Right atrium auricular region (tissue), 2 donors: ENCODE measurements around the gene LGALS7. TPM values are rescaled to one million over a fixed set of nuclear protein-coding genes. Genes with fewer than 3 reads are reported as not detected.
A peak's percentile ranks its signal among the peaks of the same experiment; 100 is the strongest.
"Not testable (repeated sequence)": the region's sequence is repeated elsewhere in the genome, so short reads cannot be mapped to it uniquely, and the experiment has no call there.

Experiments used
- DNase-seq: peaks from one replicate; pipeline ENCODE4 v3.0.0-alpha.2; 2019; ENCODE audit warnings: low spot score
- H3K27ac ChIP-seq, 2 donors: fragments of 200-600 bp; sonication (generic); 1 replicate in 1 of 2; 2 replicates in 1 of 2; pipeline ENCODE4 v1.5.1; 2016 to 2019
- H3K27me3 ChIP-seq, 2 donors: fragments of 200-600 bp; sonication (generic); one replicate each; pipeline versions ENCODE4 v1.5.1 to v1.6.0; 2017 to 2019
- H3K36me3 ChIP-seq: fragments of 200-600 bp; sonication (generic); one replicate; pipeline ENCODE4 v1.5.1; 2016
- H3K4me1 ChIP-seq, 2 donors: fragments of 200-600 bp; sonication (generic); one replicate each; pipeline versions ENCODE4 v1.5.1 to v1.6.0; 2017 to 2019
- H3K4me3 ChIP-seq, 2 donors: fragments of 200-600 bp; sonication (generic); 1 replicate in 1 of 2; 2 replicates in 1 of 2; pipeline ENCODE4 v1.5.1; 2017 to 2019; ENCODE audit warnings: mild to moderate bottlenecking in 1 of 2, moderate library complexity in 1 of 2
- H3K9me3 ChIP-seq, 2 donors: fragments of 200-600 bp; sonication (generic); one replicate each; pipeline ENCODE4 v1.5.1; 2019
- total RNA-seq, 2 donors: library from RNA; depleted of rRNA; stranded (reverse); fragments of >200 nt; gene quantifications; one replicate each; pipeline ENCODE4 v1.1.0, GENCODE V29; 2016
- TF ChIP-seq, protein P1 (sequence below), 2 donors: fragments of 200-600 bp; sonication (generic); IDR thresholded peaks; one replicate each; pipeline ENCODE4 v1.5.1; 2019; ENCODE audit warnings: antibody characterized with exemption in 2 of 2

LGALS7 gene
- total RNA-seq, result not detected

DNA sequence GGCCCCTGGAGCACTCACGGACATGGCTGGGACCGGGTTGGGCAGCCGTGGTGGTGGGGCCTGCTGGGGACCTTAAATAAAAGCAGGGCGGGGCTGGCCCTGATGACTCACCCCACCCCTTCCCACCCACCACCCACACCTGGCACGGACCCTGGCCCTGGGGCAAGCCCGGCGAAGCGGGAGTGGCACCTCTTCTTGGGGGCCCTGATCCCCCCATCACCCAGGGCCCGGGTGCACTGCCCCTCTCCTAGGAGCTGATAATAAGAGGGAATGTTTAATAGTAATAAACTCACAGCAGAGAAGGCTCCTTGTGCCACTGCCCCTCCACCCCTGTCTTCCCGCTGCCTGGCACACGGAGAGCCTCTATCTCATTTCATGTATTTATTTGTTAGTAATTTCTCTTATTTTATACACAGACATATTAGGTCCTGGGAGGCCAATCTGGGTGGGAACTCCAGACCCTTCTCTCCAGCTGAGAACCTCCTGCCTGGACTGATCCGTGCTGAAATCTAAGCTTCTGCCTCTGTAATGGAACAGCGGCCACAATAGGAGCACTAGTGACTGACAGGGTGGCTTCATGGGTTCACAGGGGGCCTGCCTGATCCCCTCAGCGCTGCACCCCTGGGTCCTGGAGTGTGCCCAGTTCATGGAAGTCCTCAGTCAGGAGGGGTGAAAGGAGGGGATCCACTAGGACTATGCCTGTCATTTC is at the start of gene LGALS7:
Gene LGALS7, minus strand, starts transcription at position 49 of the 709 bp plus-strand sequence. Its CDS starts 25 bp downstream, at position 24.
- TF ChIP-seq, protein P1, sequence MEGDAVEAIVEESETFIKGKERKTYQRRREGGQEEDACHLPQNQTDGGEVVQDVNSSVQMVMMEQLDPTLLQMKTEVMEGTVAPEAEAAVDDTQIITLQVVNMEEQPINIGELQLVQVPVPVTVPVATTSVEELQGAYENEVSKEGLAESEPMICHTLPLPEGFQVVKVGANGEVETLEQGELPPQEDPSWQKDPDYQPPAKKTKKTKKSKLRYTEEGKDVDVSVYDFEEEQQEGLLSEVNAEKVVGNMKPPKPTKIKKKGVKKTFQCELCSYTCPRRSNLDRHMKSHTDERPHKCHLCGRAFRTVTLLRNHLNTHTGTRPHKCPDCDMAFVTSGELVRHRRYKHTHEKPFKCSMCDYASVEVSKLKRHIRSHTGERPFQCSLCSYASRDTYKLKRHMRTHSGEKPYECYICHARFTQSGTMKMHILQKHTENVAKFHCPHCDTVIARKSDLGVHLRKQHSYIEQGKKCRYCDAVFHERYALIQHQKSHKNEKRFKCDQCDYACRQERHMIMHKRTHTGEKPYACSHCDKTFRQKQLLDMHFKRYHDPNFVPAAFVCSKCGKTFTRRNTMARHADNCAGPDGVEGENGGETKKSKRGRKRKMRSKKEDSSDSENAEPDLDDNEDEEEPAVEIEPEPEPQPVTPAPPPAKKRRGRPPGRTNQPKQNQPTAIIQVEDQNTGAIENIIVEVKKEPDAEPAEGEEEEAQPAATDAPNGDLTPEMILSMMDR (IDR thresholded peaks at IDR 0.05), result no peak
- H3K27ac ChIP-seq, result no peak within 1 kb of the TSS
- H3K36me3 ChIP-seq, result no peaks in the 10 kb centered on the region
- no peaks in the 10 kb centered on the region for H3K27me3 ChIP-seq
- peaks cover 0 to 7% of the 10 kb centered on the region in 2 donors for H3K4me1 ChIP-seq
- H3K9me3 ChIP-seq, result no peaks in the 10 kb centered on the region
- no peak for DNase-seq
- H3K4me3 ChIP-seq, result no peak within 1 kb of the TSS

DNA sequence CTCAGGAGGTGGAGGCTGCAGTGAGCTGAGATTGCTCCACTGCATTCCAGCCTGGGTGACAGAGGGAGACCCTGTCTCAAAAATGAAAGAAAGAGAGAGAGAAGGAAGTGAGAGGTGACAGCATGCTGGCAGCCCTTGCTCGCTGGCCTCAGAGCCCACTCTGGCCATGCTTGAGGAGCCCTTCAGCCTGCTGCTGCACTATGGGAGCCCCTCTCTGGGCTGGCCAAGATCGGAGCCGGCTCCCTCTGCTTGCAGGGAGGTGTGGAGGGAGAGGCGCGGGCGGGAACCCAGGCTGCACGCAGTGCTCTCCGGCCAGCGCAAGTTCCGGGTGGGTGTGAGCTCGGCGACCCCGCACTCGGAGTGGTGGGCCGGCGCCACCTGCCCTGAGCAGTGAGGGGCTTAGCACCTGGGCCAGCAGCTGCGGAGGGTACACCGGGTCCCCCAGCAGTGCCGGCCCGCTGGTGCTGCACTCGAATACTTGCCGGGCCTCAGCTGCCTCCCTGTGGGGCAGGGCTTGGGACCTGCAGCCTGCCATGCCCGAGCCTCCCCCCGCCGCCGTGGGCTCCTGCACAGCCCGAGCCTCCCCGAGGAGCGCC is 48.0 kb upstream of the LGALS7 start:
- not testable (repeated sequence) for H3K4me3 ChIP-seq, H3K27ac ChIP-seq, H3K27me3 ChIP-seq, H3K9me3 ChIP-seq, DNase-seq
- Histone ChIP-seq H3K4me1 (peaks cover 0 to 23% of the 10 kb centered on the region in 2 donors), H3K36me3 (peaks cover 54% of the 10 kb centered on the region)

DNA sequence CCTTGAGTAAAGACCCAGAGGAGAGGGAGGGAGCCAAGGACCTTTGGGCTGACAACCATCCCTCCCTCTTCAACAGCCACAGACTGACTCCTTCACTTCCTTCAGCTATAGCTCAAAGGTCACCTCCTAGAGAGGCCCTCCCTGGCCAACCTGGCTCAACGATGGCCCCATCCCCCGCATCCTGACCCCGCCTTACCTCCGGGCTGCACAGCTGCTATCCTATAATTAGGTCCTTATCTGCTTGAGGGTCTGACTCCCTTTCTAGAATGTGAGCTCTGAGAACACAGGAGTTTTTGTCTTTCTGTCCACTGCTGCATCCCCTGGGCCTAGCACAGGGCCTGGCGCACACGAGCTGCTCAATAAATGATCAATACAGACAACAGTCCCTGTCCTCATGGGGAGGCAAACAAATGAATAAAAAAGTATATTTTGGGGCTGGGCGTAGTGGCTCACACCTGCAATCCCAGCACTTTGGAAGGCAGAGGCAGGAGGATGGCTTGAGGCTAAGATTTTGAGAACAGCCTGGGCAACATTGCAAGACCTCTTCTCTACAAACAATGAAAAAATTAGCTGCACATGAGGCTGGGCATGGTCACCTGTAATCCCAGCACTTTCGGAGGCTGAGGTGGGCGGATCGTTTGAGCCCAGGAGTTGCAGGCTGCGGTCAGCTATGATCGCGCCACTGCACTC is 46.1 kb upstream of the LGALS7 start:
- Histone ChIP-seq H3K36me3 (peaks cover 67% of the 10 kb centered on the region), H3K27ac (peak overlapping the region in 1 of 2 donors; percentile 61), H3K4me3 (no peak overlapping the region), H3K4me1 (peaks cover 0 to 16% of the 10 kb centered on the region in 2 donors), H3K27me3 (no peaks in the 10 kb centered on the region), H3K9me3 (no peaks in the 10 kb centered on the region)
- TF ChIP-seq, protein P1 (IDR thresholded peaks at IDR 0.05), result no peak
- DNase-seq, result no peak

DNA sequence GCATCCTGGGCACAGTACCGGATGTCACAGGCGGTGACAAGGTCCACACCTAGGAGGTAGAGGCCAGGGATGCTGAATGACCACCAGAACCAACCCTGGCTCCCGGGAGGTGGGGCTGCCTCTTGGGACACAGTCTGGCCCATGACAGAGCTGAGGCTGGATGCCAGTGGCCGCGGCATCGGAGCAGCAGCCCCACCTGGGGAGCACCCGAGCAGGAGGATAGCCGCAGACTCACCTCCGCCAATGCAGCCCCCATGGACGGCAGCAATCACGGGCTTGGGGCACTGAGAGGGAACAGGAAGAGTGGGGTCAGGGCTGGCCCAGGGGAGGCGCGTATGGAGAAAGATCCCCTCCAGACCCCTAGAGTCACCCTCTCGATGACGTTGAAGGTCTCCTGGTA is 43.8 kb upstream of the LGALS7 start:
- DNase-seq, result no peak
- Histone ChIP-seq H3K4me1 (peaks cover 0 to 16% of the 10 kb centered on the region in 2 donors), H3K36me3 (peaks cover 44% of the 10 kb centered on the region), H3K9me3 (no peaks in the 10 kb centered on the region), H3K27me3 (no peaks in the 10 kb centered on the region), H3K27ac (no peak overlapping the region), H3K4me3 (no peak overlapping the region)
- TF ChIP-seq, protein P1 (IDR thresholded peaks at IDR 0.05), result no peak

DNA sequence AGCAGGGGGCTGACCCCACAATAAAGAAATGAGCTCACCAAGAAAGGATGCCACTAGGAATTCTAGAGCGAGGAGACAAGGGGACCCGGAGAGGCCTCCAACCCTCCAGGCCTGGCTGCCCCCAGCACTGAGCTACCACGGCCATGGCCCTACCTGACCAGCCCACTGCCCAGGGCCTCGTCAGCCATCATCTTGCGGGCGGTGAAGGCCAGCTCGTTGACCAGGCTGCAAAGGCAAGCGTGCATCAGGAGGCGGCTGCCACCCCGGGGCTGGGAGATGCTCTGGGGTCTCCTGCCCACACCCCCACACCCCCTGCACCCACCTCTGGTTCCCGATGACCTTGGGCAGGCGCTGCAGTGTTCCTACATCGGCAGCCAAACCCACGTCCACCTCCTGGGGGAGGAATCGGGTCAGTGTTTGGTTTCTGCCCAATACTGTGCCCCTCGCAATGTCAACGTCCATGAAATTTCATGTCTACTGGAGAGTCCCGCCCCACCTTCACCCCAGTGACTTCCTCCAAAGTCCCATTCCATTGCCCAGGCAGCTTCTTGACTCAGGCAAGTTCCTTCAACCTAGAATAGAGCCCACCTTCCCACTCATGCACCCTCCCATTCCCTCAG is 42.9 kb upstream of the LGALS7 start:
- Histone ChIP-seq H3K36me3 (peaks cover 39% of the 10 kb centered on the region), H3K27ac (no peak overlapping the region), H3K4me3 (no peak overlapping the region), H3K4me1 (peaks cover 0 to 16% of the 10 kb centered on the region in 2 donors), H3K9me3 (no peaks in the 10 kb centered on the region), H3K27me3 (no peaks in the 10 kb centered on the region)
- TF ChIP-seq, protein P1 (IDR thresholded peaks at IDR 0.05), result no peak
- DNase-seq, result no peak
